IMR-90 (cell line): ENCODE results near the gene PPFIA1.

Experiments used
- BHLHE40 ChIP-seq: fragments of 150-350 bp; IDR thresholded peaks from 2 replicates; pipeline ENCODE4 v1.6.1; 2016; ENCODE audit warnings: mild to moderate bottlenecking, low read depth, low read length
- CTCF ChIP-seq: conservative IDR thresholded peaks from 2 replicates; pipeline ENCODE4 v1.5.1; 2012; ENCODE audit warnings: mild to moderate bottlenecking, low read depth, low read length, improper control_type of control experiment
- MAFK ChIP-seq: IDR thresholded peaks from 2 replicates; pipeline ENCODE4 v1.6.1; 2012; ENCODE audit warnings: low read depth, low read length, improper control_type of control experiment
- NFE2L2 ChIP-seq: fragments of 150-350 bp; IDR thresholded peaks from 2 replicates; pipeline ENCODE4 v1.6.1; 2016; ENCODE audit warnings: low read depth, mild to moderate bottlenecking, low read length
- RFX5 ChIP-seq: IDR thresholded peaks from 2 replicates; pipeline ENCODE4 v1.8.0; 2012; ENCODE audit warnings: low read depth, mild to moderate bottlenecking, low read length, moderate library complexity
- SMC3 ChIP-seq: fragments of 150-350 bp; IDR thresholded peaks from 2 replicates; pipeline ENCODE4 v1.6.1; 2016; ENCODE audit warnings: low read depth, mild to moderate bottlenecking, antibody characterized with exemption, low read length, moderate library complexity

- TF ChIP-seq MAFK, result no peak
- TF ChIP-seq BHLHE40, result no peak
- no peak for TF ChIP-seq CTCF
- no peak for TF ChIP-seq RFX5
- TF ChIP-seq SMC3, result no peak
- no peak for TF ChIP-seq NFE2L2
These were observed 49.0 kb downstream of the PPFIA1 start for GRCh38 chr11:70319396-70320076.
